Testis (tissue), 3 donors: ENCODE results near the gene RORB. TPM values are rescaled to one million over a fixed set of nuclear protein-coding genes. Genes with fewer than 3 reads are reported as not detected.

Experiments
- DNase-seq: peaks from one replicate; pipeline ENCODE4 v3.0.0-alpha.2; 2019
- H3K27ac ChIP-seq, 2 donors: fragments of 200-600 bp; sonication (generic); one replicate each; pipeline ENCODE4 v1.5.1; 2019
- H3K27me3 ChIP-seq: fragments of 200-600 bp; sonication (generic); one replicate; pipeline ENCODE4 v1.5.1; 2019
- H3K36me3 ChIP-seq: fragments of 200-600 bp; sonication (generic); one replicate; pipeline ENCODE4 v1.5.1; 2017; ENCODE audit warnings: low read depth; ENCODE audit errors: missing control alignments
- H3K4me1 ChIP-seq: fragments of 200-600 bp; sonication (generic); one replicate; pipeline ENCODE4 v1.5.1; 2019
- H3K4me3 ChIP-seq, 2 donors: fragments of 200-600 bp; sonication (generic); one replicate each; pipeline ENCODE4 v1.5.1; 2017 to 2019
- H3K9me3 ChIP-seq: fragments of 200-600 bp; sonication (generic); one replicate; pipeline ENCODE4 v1.5.1; 2017
- CTCF ChIP-seq, 3 experiments: fragments of 450-650 bp in 2 of 3; fragments of 200-600 bp in 1 of 3; sonication (generic) in 1 of 3; IDR thresholded peaks; one replicate each; pipeline ENCODE4 v1.5.1; 2016 to 2019; ENCODE audit warnings: antibody characterized with exemption in 3 of 3, mild to moderate bottlenecking in 2 of 3, moderate library complexity in 1 of 3
- POLR2A ChIP-seq: fragments of 450-650 bp; IDR thresholded peaks from one replicate; pipeline ENCODE4 v1.6.1; 2017; ENCODE audit warnings: antibody characterized with exemption, mild to moderate bottlenecking, moderate library complexity
- WGBS, 2 donors: methylation state at CpG; one replicate each; pipeline ENCODE4 v1.1.5; 2018; 5-methylcytosine and 5-hydroxymethylcytosine counted together
- intact Hi-C: fragments of 100-400 bp; cut with DNase I; formaldehyde crosslinking; loops from one replicate; pipeline ENCODE4 v1.15.1; 2023; ENCODE audit warnings: low total_unique reads
- polyA plus RNA-seq: library from polyadenylated mRNA; stranded (reverse); fragments of 350-450 nt; fragmentation: Illumina TruSeq; extraction: RNeasy Lipid Tissue Mini Kit (QIAGEN cat#74804); gene quantifications from one replicate; pipeline ENCODE4 v1.2.3, GENCODE V29; 2014; ENCODE audit warnings: low read depth, low replicate concordance; ENCODE audit not compliant: insufficient read depth
- total RNA-seq, 2 donors: library from RNA; depleted of rRNA; stranded (reverse); fragments of >200 nt; gene quantifications; one replicate each; pipeline ENCODE4 v1.2.3, GENCODE V29; 2016

The RORB gene
- total and polyA plus RNA-seq, 3 donors from 2014 or later: 0.87 to 1.5 (median 0.90) TPM

DNA sequence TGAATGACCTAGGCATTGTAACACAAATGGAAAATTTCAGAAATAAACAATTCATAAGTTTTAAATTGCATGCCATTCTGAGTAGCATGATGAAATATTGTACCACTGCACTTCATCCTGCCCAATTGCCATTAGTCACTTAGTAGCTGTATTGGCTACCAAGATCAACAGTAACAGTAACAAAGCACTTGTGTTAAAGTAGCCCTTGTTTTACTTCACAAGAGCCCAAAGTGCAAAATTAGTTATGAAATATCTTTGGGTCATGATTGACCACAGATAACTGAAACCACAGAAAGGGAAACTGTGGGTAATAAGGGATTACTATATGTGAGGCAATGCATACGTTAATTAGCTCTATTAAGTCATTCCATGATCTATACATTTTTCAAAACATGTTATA, 33.3 kb upstream of the RORB start:
- no peak for TF ChIP-seq CTCF (IDR thresholded peaks at IDR 0.05)
- no peak for TF ChIP-seq POLR2A
- Histone ChIP-seq H3K36me3 (no peaks in the 10 kb centered on the region), H3K27ac (no peak overlapping the region), H3K27me3 (no peaks in the 10 kb centered on the region), H3K4me1 (no peaks in the 10 kb centered on the region), H3K4me3 (no peak overlapping the region), H3K9me3 (no peaks in the 10 kb centered on the region)
- intact Hi-C loops: no loop called here
- WGBS, 2 donors: 82 to 90% methylated on average over 1 of the region's 1 CpG
- no peak for DNase-seq

GRCh38 chr9:74478606-74479005, 18.5 kb upstream of the RORB start:
- WGBS, 2 donors: 84 to 96% methylated on average over 6 of the region's 6 CpGs
- H3K27ac ChIP-seq: no peak overlapping the region
- no peak overlapping the region for H3K4me3 ChIP-seq
- H3K27me3 ChIP-seq: no peaks in the 10 kb centered on the region
- no peaks in the 10 kb centered on the region for H3K36me3 ChIP-seq
- intact Hi-C loops: no loop called here
- no peak for DNase-seq
- TF ChIP-seq CTCF (IDR thresholded peaks at IDR 0.05): no peak
- H3K4me1 ChIP-seq: no peaks in the 10 kb centered on the region
- H3K9me3 ChIP-seq: no peaks in the 10 kb centered on the region

DNA sequence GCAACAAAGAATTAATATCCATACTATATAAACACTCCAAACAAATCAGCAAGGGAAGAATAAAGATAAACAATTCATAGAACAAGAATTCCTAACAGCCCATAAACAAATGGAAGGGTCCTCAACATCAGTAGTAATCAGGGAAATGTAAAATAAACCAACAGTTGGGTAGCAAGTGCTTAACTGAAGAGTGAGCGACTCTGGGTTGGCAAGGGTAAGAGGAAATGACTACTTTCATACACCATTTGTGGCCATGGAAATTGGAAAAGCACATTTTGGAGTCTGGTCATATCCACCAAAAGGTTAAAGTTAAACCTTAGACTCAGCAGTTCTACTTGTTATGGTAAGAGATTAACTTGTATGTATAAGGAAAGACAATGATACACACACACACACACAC, 17.4 kb upstream of the RORB start:
- Histone ChIP-seq H3K36me3 (no peaks in the 10 kb centered on the region), H3K27me3 (no peaks in the 10 kb centered on the region), H3K27ac (no peak overlapping the region), H3K4me3 (no peak overlapping the region), H3K9me3 (no peaks in the 10 kb centered on the region), H3K4me1 (no peaks in the 10 kb centered on the region)
- intact Hi-C loops: no loop called here
- DNase-seq: no peak
- TF ChIP-seq CTCF (IDR thresholded peaks at IDR 0.05): no peak
- no peak for TF ChIP-seq POLR2A
- WGBS, 2 donors: 82 to 86% methylated on average over 1 of the region's 1 CpG

DNA sequence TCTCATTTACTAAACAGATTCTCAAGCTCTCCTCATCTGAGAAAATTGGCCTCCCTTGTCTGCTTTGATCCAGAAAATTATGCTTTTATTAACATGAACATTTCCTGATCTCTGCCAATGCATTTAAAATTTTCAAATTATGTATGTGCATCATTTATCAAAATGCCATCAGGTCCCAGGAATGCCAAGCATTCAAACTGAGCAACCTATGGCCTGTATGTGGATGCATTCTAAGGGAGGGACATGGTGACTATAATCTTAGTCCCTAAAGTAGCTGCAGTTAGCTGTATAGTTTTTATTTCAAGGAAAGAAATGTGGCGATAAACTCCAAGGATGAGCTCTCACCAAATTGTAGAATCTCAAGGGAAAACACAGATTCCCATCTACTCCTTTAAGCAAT, 9.7 kb upstream of the RORB start:
- Histone ChIP-seq H3K27me3 (no peaks in the 10 kb centered on the region), H3K4me3 (no peak overlapping the region), H3K9me3 (no peaks in the 10 kb centered on the region), H3K36me3 (no peaks in the 10 kb centered on the region), H3K4me1 (no peaks in the 10 kb centered on the region), H3K27ac (no peak overlapping the region)
- intact Hi-C loops: no loop called here
- WGBS, 2 donors: 93 to 100% methylated on average over 1 of the region's 1 CpG
- no peak for DNase-seq
- no peak for TF ChIP-seq POLR2A
- no peak for TF ChIP-seq CTCF (IDR thresholded peaks at IDR 0.05)

- Histone ChIP-seq H3K4me1 (peaks cover 2% of the 10 kb centered on the region), H3K9me3 (no peaks in the 10 kb centered on the region), H3K4me3 (no peak overlapping the region), H3K27ac (no peak overlapping the region), H3K36me3 (no peaks in the 10 kb centered on the region), H3K27me3 (no peaks in the 10 kb centered on the region)
- WGBS, 2 donors: 19 to 31% methylated on average over 2 of the region's 2 CpGs
- TF ChIP-seq CTCF (IDR thresholded peaks at IDR 0.05) (no peak), POLR2A (no peak)
- DNase-seq: no peak
- intact Hi-C loops: no loop called here
These were observed 3.6 kb upstream of the RORB start for GRCh38 chr9:74493512-74493911.
